ENCODE measurements around the gene CNTN2.

DNA sequence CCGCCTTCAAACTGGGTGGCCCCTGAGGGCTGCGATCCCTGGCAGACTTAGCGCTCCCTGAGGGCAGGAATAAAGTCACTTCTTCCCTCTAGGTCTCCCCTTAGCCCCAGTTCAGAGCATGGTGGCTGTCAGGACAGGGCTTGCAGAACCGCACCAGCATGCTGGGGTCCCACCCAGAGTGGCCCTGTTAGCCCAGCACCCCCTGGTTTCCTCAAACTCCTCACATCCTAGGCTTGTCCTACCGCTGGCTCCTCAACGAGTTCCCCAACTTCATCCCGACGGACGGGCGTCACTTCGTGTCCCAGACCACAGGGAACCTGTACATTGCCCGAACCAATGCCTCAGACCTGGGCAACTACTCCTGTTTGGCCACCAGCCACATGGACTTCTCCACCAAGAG, 15.8 kb downstream of the CNTN2 start:
- TF ChIP-seq NFE2L1 (CRISPR knock-in tag; IDR thresholded peaks at IDR 0.05): no peak
- no peak for TF ChIP-seq NR2C2 (CRISPR knock-in tag; IDR thresholded peaks at IDR 0.05)
- TF ChIP-seq HMGA2 (CRISPR knock-in tag; IDR thresholded peaks at IDR 0.05): no peak
- TF ChIP-seq, protein P1, sequence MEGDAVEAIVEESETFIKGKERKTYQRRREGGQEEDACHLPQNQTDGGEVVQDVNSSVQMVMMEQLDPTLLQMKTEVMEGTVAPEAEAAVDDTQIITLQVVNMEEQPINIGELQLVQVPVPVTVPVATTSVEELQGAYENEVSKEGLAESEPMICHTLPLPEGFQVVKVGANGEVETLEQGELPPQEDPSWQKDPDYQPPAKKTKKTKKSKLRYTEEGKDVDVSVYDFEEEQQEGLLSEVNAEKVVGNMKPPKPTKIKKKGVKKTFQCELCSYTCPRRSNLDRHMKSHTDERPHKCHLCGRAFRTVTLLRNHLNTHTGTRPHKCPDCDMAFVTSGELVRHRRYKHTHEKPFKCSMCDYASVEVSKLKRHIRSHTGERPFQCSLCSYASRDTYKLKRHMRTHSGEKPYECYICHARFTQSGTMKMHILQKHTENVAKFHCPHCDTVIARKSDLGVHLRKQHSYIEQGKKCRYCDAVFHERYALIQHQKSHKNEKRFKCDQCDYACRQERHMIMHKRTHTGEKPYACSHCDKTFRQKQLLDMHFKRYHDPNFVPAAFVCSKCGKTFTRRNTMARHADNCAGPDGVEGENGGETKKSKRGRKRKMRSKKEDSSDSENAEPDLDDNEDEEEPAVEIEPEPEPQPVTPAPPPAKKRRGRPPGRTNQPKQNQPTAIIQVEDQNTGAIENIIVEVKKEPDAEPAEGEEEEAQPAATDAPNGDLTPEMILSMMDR (IDR thresholded peaks at IDR 0.05): no peak
- TF ChIP-seq SP1 (CRISPR knock-in tag; conservative IDR thresholded peaks at IDR 0.05): no peak
- TF ChIP-seq, protein P2, sequence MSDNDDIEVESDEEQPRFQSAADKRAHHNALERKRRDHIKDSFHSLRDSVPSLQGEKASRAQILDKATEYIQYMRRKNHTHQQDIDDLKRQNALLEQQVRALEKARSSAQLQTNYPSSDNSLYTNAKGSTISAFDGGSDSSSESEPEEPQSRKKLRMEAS (CRISPR knock-in tag; IDR thresholded peaks at IDR 0.05): no peak
- no peak for TF ChIP-seq ATF2 (CRISPR knock-in tag; IDR thresholded peaks at IDR 0.05; ENCODE audit: borderline replicate concordance, low read depth)
- no peak for TF ChIP-seq ATF6 (CRISPR knock-in tag; IDR thresholded peaks at IDR 0.05)
- no peak for TF ChIP-seq ZNF138 (CRISPR knock-in tag; conservative IDR thresholded peaks at IDR 0.05)
- TF ChIP-seq E2F4 (CRISPR knock-in tag; IDR thresholded peaks at IDR 0.05; ENCODE audit: borderline replicate concordance, low read depth): no peak
- TF ChIP-seq GABPB1 (CRISPR knock-in tag; IDR thresholded peaks at IDR 0.05): no peak
